Natural killer cell (primary cell): ENCODE measurements around the gene DDIAS. TPM values are rescaled to one million over a fixed set of nuclear protein-coding genes. Genes with fewer than 3 reads are reported as not detected.
"Not testable (repeated sequence)": the region's sequence is repeated elsewhere in the genome, so short reads cannot be mapped to it uniquely, and the experiment has no call there.

Experiments
- ATAC-seq, 3 donors: fragments of 150-1000 bp in 2 of 3; fragments of 200-7000 bp in 1 of 3; cut with Tn5 transposase; 1 replicate in 1 of 3; 2 replicates in 2 of 3; pipeline ENCODE4 v1.10.0; 2021; ENCODE audit warnings: mild to moderate bottlenecking in 2 of 3, moderate library complexity in 2 of 3
- DNase-seq, 2 donors: peaks; one replicate each; pipeline versions ENCODE4 v3.0.0 to v3.0.0-alpha.2; 2013 to 2021; ENCODE audit warnings: mixed read lengths in 1 of 2
- H3K27ac ChIP-seq: one replicate; pipeline ENCODE4 v1.5.1; 2013; ENCODE audit warnings: mild to moderate bottlenecking, low read length
- H3K27me3 ChIP-seq: one replicate; pipeline ENCODE4 v1.6.1; 2013; ENCODE audit warnings: low read length; ENCODE audit not compliant: control insufficient read depth, insufficient read depth
- H3K36me3 ChIP-seq: one replicate; pipeline ENCODE4 v1.6.1; 2013; ENCODE audit warnings: low read length; ENCODE audit not compliant: control insufficient read depth, insufficient read depth
- H3K4me1 ChIP-seq: one replicate; pipeline ENCODE4 v1.6.1; 2013; ENCODE audit warnings: low read length; ENCODE audit not compliant: control insufficient read depth, insufficient read depth
- H3K4me3 ChIP-seq: one replicate; pipeline ENCODE4 v1.5.1; 2013; ENCODE audit warnings: low read length
- H3K9me3 ChIP-seq: one replicate; pipeline ENCODE4 v1.6.1; 2013; ENCODE audit warnings: low read length; ENCODE audit not compliant: control insufficient read depth, insufficient read depth
- H3K27ac Mint-ChIP-seq, 2 donors: one replicate each; pipeline ENCODE4 v1.8.0; 2022; ENCODE audit warnings: mild to moderate bottlenecking in 2 of 2, mixed read lengths in 2 of 2, moderate library complexity in 1 of 2
- H3K27me3 Mint-ChIP-seq, 2 donors: one replicate each; pipeline ENCODE4 v1.8.0; 2022; ENCODE audit warnings: low read depth in 2 of 2, mixed read lengths in 2 of 2
- H3K36me3 Mint-ChIP-seq: one replicate; pipeline ENCODE4 v1.8.0; 2022; ENCODE audit warnings: mixed read lengths
- H3K4me1 Mint-ChIP-seq, 2 donors: one replicate each; pipeline ENCODE4 v1.8.0; 2022; ENCODE audit warnings: mixed read lengths in 2 of 2
- H3K4me3 Mint-ChIP-seq: one replicate; pipeline ENCODE4 v1.8.0; 2022; ENCODE audit warnings: mild to moderate bottlenecking, moderate library complexity, mixed read lengths
- H3K9me3 Mint-ChIP-seq, 2 donors: one replicate each; pipeline ENCODE4 v1.8.0; 2022; ENCODE audit warnings: mixed read lengths in 2 of 2
- WGBS: methylation state at CpG from one replicate; pipeline ENCODE4 v1.1.7; 2013; ENCODE audit warnings: missing lambda C conversion rate; ENCODE audit not compliant: insufficient coverage; 5-methylcytosine and 5-hydroxymethylcytosine counted together
- intact Hi-C: fragments of 100-400 bp; cut with micrococcal nuclease; formaldehyde crosslinking; loops from one replicate; pipeline ENCODE4 v1.14.2; 2022
- total RNA-seq, 4 donors: library from RNA; stranded (reverse); fragments of 120-200 nt in 1 of 4; gene quantifications; one replicate each; pipeline versions ENCODE4 v1.2.3 to v1.2.4, GENCODE V29; 2013 to 2022
- TF ChIP-seq, protein P1 (sequence below): fragments of 200-600 bp; IDR thresholded peaks from one replicate; pipeline ENCODE4 v1.8.0; 2022; ENCODE audit warnings: antibody characterized with exemption

DDIAS gene
- total RNA-seq, 3 donors from 2014 or later (not counting 1 experiment from before 2014, with no cell fraction given) = 0.89 to 2.4 (median 1.8) TPM

DNA sequence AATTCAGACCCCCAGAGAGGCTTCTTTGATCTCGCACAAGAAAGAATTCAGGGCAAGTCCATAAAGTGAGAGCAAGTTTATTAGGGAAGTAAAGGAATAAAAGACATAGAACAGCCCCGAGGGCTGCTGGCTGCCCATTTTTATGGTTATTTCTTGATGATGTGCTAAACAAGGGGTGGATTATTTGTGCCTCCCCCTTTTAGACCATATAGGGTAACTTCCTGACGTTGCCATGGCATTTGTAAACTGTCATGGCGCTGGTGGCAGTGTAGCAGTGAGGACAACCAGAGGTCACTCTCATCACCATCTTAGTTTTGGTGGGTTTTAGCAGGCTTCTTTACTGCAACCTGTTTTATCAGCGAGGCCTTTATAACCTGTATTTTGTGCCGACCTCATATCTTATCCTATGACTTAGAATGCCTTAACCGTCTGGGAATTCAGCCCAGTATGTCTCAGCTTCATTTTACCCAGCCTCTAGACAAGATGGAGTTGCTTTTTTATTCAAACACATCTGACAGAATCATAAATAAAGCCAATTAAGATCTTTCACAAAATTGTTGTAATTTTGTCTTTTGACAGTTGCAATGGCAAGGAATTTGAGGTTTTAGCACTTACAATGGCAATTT is 7.6 kb downstream of the DDIAS start:
- ATAC-seq = no peak
- intact Hi-C loops = no loop called here

DNA sequence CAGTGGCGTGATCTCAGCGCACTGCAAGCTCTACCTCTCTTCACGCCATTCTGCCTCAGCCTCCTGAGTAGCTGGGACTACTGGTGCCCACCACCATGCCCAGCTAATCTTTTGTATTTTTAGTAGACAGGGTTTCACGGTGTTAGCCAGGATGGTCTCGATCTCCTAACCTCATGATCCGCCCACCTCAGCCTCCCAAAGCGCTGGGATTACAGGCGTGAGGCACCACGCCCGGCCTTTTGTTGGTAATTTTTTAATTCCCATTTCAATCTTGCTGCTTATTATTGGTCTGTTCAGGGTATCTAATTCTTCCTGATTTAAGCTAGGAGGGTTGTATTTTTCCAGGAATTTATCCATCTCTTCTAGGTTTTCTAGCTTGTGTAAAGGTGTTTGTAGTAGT is 18.2 kb downstream of the DDIAS start:
- H3K27ac Mint-ChIP-seq = peak overlapping the region; percentile 89 to 90
- H3K27me3 ChIP-seq, ATAC-seq, H3K36me3 ChIP-seq, H3K4me3 ChIP-seq, DNase-seq, intact Hi-C loops, H3K9me3 Mint-ChIP-seq, H3K27me3 Mint-ChIP-seq, H3K9me3 ChIP-seq, H3K4me1 ChIP-seq: not testable (repeated sequence)
- WGBS = 74% methylated on average over 6 of the region's 10 CpGs
- H3K27ac ChIP-seq = peak overlapping the region; percentile 74
- H3K4me1 Mint-ChIP-seq = peaks cover 28 to 35% of the 10 kb centered on the region in 2 donors
- H3K36me3 Mint-ChIP-seq = peaks cover 16% of the 10 kb centered on the region
- peak overlapping the region; percentile 89 for H3K4me3 Mint-ChIP-seq

More for the DNA sequence above, 7.6 kb downstream of the DDIAS start:
- WGBS = 95% methylated on average over 7 of the region's 7 CpGs
- Histone ChIP-seq H3K27ac (no peak overlapping the region), H3K4me1 (no peaks in the 10 kb centered on the region), H3K27me3 (no peaks in the 10 kb centered on the region), H3K4me3 (no peak overlapping the region), H3K36me3 (no peaks in the 10 kb centered on the region), H3K9me3 (no peaks in the 10 kb centered on the region)
- Mint-ChIP-seq H3K27ac (no peak overlapping the region), H3K36me3 (no peaks in the 10 kb centered on the region), H3K27me3 (no peaks in the 10 kb centered on the region), H3K4me1 (no peaks in the 10 kb centered on the region), H3K9me3 (no peaks in the 10 kb centered on the region), H3K4me3 (no peak overlapping the region)
- no peak for DNase-seq
- TF ChIP-seq, protein P1, sequence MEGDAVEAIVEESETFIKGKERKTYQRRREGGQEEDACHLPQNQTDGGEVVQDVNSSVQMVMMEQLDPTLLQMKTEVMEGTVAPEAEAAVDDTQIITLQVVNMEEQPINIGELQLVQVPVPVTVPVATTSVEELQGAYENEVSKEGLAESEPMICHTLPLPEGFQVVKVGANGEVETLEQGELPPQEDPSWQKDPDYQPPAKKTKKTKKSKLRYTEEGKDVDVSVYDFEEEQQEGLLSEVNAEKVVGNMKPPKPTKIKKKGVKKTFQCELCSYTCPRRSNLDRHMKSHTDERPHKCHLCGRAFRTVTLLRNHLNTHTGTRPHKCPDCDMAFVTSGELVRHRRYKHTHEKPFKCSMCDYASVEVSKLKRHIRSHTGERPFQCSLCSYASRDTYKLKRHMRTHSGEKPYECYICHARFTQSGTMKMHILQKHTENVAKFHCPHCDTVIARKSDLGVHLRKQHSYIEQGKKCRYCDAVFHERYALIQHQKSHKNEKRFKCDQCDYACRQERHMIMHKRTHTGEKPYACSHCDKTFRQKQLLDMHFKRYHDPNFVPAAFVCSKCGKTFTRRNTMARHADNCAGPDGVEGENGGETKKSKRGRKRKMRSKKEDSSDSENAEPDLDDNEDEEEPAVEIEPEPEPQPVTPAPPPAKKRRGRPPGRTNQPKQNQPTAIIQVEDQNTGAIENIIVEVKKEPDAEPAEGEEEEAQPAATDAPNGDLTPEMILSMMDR = no peak

DNA sequence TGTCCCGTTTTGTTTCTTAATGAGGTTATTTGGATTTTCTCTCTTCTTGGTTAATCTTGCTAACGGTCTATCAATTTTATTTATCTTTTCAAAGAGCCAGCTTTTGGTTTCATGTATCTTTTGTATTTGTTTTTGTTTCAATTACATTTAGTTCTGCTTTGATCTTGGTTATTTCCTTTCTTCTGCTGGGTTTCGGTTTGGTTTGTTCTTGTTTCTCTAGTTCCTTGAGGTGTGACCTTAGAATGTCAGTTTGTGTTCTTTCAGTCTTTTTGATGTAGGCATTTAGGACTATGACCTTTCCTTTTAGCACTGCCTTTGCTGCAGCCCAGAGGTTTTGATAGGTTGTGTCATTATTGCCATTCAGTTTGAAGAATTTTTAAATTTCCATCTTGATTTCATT is 18.7 kb downstream of the DDIAS start:
- Mint-ChIP-seq H3K36me3 (peaks cover 16% of the 10 kb centered on the region), H3K4me3 (peak overlapping the region; percentile 89), H3K4me1 (peaks cover 28 to 35% of the 10 kb centered on the region in 2 donors), H3K27ac (peak overlapping the region; percentile 89 to 90)
- H3K4me3 ChIP-seq, ATAC-seq, intact Hi-C loops, H3K27me3 ChIP-seq, H3K36me3 ChIP-seq, H3K9me3 Mint-ChIP-seq, H3K9me3 ChIP-seq, H3K27me3 Mint-ChIP-seq, H3K4me1 ChIP-seq: not testable (repeated sequence)
- peak in 1 of 2 donors; percentile 21 for DNase-seq
- WGBS = 7% methylated on average over 2 of the region's 3 CpGs
- H3K27ac ChIP-seq = peak overlapping the region; percentile 74

DNA sequence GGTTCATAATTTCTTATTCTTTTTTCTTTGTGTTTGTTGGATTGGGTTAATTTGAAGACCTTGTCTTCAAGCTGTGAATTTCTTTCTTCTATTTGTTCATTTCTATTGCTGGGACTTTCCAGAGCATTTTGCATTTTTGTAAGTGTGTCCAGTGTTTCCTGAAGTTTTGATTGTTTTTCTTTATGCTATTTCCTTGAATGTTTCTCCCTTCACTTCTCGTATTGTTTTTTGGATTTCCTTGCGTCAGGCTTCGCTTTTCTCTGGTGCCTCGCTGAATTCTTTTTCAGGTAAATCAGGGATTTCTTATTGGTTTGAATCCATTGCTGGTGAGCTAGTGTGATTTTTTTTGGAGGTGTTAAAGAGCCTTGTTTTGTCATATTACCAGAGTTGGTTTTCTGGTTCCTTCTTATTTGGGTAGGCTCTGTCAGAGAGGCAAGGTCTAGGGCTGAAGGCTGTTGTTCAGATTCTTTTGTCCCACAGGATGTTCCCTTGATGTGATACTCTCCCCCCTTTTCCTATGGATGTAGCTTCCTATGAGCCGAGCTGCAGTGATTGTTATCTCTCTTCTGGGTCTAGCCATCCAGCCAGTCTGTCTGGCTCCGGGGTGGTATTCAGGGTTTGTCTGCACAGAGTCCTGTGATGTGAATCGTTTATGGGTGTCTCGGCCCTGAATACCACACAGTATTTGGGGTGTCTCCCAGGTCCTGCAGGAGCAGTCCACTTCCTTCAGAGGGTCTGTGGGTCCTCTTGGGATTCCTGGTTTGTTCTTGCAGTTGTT is 21.0 kb downstream of the DDIAS start:
- intact Hi-C loops, H3K27me3 ChIP-seq, H3K27ac ChIP-seq, H3K4me1 ChIP-seq, H3K36me3 ChIP-seq, H3K27me3 Mint-ChIP-seq, DNase-seq, ATAC-seq, H3K9me3 Mint-ChIP-seq, H3K9me3 ChIP-seq, H3K4me3 ChIP-seq, H3K4me3 Mint-ChIP-seq: not testable (repeated sequence)
- H3K4me1 Mint-ChIP-seq = peaks cover 33 to 40% of the 10 kb centered on the region in 2 donors
- H3K36me3 Mint-ChIP-seq = peaks cover 16% of the 10 kb centered on the region
- 85% methylated on average over 8 of the region's 8 CpGs for WGBS
- peak overlapping the region; percentile 67 to 90 for H3K27ac Mint-ChIP-seq
